Kidney epithelial cell (primary cell): ENCODE results near the gene DDN. TPM values are rescaled to one million over a fixed set of nuclear protein-coding genes. Genes with fewer than 3 reads are reported as not detected.

ENCODE experiments used
- DNase-seq: peaks from one replicate; pipeline ENCODE4 v3.0.0-alpha.2; 2010; ENCODE audit warnings: low read depth
- H3K27me3 ChIP-seq: 2 replicates; pipeline ENCODE4 v1.6.0; 2011; ENCODE audit warnings: low read length; ENCODE audit not compliant: control insufficient read depth, insufficient read depth
- H3K36me3 ChIP-seq: 2 replicates; pipeline ENCODE4 v1.5.1; 2011; ENCODE audit warnings: low read length; ENCODE audit not compliant: control insufficient read depth, insufficient read depth
- H3K4me3 ChIP-seq: 2 replicates; pipeline ENCODE4 v1.5.1; 2011; ENCODE audit warnings: low read depth, mild to moderate bottlenecking, control low read depth, low read length
- total RNA-seq: library from RNA; depleted of rRNA; stranded (reverse); fragments of >200 nt; gene quantifications from 2 replicates; pipeline ENCODE4 v1.2.3, GENCODE V29; 2015
- TF ChIP-seq, protein P1 (sequence below): IDR thresholded peaks from 2 replicates; pipeline ENCODE4 v1.5.1; 2011; ENCODE audit warnings: mild to moderate bottlenecking, moderate library complexity, low read length, control low read depth, inconsistent platforms; ENCODE audit not compliant: insufficient read depth, poor library complexity, severe bottlenecking

Gene DDN
- total RNA-seq, 1 donor from 2014 or later, result 0.13 TPM

GRCh38 chr12:48998497-48999353 lies 450 bp downstream of the DDN start:
- Histone ChIP-seq H3K4me3 (peak overlapping the region; percentile 28), H3K36me3 (peaks cover 2% of the 10 kb centered on the region), H3K27me3 (peaks cover 59% of the 10 kb centered on the region)
- TF ChIP-seq, protein P1, sequence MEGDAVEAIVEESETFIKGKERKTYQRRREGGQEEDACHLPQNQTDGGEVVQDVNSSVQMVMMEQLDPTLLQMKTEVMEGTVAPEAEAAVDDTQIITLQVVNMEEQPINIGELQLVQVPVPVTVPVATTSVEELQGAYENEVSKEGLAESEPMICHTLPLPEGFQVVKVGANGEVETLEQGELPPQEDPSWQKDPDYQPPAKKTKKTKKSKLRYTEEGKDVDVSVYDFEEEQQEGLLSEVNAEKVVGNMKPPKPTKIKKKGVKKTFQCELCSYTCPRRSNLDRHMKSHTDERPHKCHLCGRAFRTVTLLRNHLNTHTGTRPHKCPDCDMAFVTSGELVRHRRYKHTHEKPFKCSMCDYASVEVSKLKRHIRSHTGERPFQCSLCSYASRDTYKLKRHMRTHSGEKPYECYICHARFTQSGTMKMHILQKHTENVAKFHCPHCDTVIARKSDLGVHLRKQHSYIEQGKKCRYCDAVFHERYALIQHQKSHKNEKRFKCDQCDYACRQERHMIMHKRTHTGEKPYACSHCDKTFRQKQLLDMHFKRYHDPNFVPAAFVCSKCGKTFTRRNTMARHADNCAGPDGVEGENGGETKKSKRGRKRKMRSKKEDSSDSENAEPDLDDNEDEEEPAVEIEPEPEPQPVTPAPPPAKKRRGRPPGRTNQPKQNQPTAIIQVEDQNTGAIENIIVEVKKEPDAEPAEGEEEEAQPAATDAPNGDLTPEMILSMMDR, result no peak
- no peak for DNase-seq

DNA sequence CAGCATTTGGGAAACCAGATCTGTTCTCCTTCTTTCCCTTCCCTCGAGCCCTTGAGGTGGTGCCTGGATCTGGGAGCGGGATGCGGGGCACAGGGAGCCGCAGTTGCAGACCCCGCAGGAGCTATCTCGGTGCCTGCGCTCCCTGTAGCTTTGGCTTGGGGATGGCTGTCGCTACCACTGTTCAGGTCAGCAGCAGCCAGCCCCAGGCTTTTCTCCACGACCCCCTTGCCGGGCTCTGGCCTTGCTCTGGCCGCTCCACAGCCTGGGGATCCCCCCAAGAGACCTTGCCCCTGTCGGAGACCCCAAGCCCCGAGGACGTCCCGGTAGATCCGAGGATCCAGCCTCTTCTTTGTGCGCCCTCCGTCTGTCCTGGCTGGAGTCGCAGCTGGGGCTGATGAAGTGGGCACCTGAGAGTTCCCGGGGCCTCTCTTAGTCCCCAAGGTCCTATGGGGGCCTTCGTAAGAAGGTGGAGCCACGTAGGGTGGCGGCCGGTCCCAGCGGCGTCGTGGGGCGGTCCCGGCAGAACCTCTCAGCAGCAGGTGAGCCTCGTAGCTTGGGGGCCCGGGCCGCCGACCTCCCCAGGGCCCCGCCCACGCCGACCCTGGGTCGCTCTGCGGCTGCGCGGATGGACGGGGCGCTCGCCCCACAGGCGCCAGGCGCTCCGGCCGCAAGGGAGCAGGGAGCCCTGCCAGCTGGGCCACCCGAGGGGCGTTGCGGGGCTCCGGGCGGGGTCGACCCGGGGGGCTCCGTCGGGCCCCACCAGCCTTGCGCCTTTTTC lies 1.3 kb downstream of the DDN start:
- TF ChIP-seq, protein P1, result no peak
- peaks cover 65% of the 10 kb centered on the region for H3K27me3 ChIP-seq
- DNase-seq, result no peak

GRCh38 chr12:48996794-48997718 lies 2.1 kb downstream of the DDN start:
- H3K36me3 ChIP-seq, result no peaks in the 10 kb centered on the region

More for the DNA sequence above, 1.3 kb downstream of the DDN start:
- Histone ChIP-seq H3K36me3 (no peaks in the 10 kb centered on the region), H3K4me3 (peak overlapping the region; percentile 28)

GRCh38 chr12:48995086-48995879 lies 3.9 kb downstream of the DDN start:
- Histone ChIP-seq H3K4me3 (no peak overlapping the region), H3K36me3 (no peaks in the 10 kb centered on the region), H3K27me3 (peaks cover 74% of the 10 kb centered on the region)
- TF ChIP-seq, protein P1, result peak; percentile 90
- peak; percentile 32 for DNase-seq

More at GRCh38 chr12:48996794-48997718, 2.1 kb downstream of the DDN start:
- Histone ChIP-seq H3K4me3 (peak overlapping the region; percentile 24), H3K27me3 (peaks cover 65% of the 10 kb centered on the region)
- DNase-seq, result no peak
- TF ChIP-seq, protein P1, result peak; percentile 92
